Effector CD8-positive, alpha-beta T cell (primary cell): Measurements from ENCODE around the gene EFNA1.

Source experiments
- DNase-seq: peaks from one replicate; lab custom pipeline; 2025; lab: John Stamatoyannopoulos, UW
- total RNA-seq, 4 experiments: gene quantifications; one replicate each; lab custom pipeline; 2026; lab: John Stamatoyannopoulos, UW

Gene EFNA1
- 0 to 0.80 (median 0.24) reads per million in 4 experiments for total RNA-seq

- peak; percentile 34 for DNase-seq
Measured at GRCh38 chr1:155127105-155127966, at the start of gene EFNA1. TSS of gene EFNA1 (plus strand) at chr1:155127876. CDS start at chr1:155127978, 102 bp downstream.

GRCh38 chr1:155078469-155079209 lies 49.0 kb upstream of the EFNA1 start, which contains the start of gene EFNA3:
TSS of gene EFNA3 (plus strand) at chr1:155078837. CDS start at chr1:155078942, 105 bp downstream.
- peak; percentile 56 for DNase-seq

- DNase-seq = no peak
Measured at GRCh38 chr1:155079210-155079486, 48.5 kb upstream of the EFNA1 start.

GRCh38 chr1:155079487-155080311 lies 48.0 kb upstream of the EFNA1 start:
- no peak for DNase-seq

- DNase-seq = no peak
Measured at GRCh38 chr1:155080312-155081228, 47.1 kb upstream of the EFNA1 start.

GRCh38 chr1:155081472-155082300 lies 46.0 kb upstream of the EFNA1 start:
- DNase-seq = no peak

GRCh38 chr1:155082301-155083051 lies 45.2 kb upstream of the EFNA1 start:
- DNase-seq = no peak

GRCh38 chr1:155083052-155083541 lies 44.6 kb upstream of the EFNA1 start:
- DNase-seq = no peak

GRCh38 chr1:155083865-155084721 lies 43.6 kb upstream of the EFNA1 start:
- DNase-seq = no peak

- peak; percentile 81 for DNase-seq
Measured at GRCh38 chr1:155084722-155085503, 42.8 kb upstream of the EFNA1 start.

GRCh38 chr1:155085504-155086127 lies 42.1 kb upstream of the EFNA1 start:
- peak; percentile 56 for DNase-seq

GRCh38 chr1:155086128-155086741 lies 41.4 kb upstream of the EFNA1 start:
- peak; percentile 67 for DNase-seq

- DNase-seq = no peak
Measured at GRCh38 chr1:155086856-155087535, 40.7 kb upstream of the EFNA1 start.

GRCh38 chr1:155091071-155092051 lies 36.3 kb upstream of the EFNA1 start:
- DNase-seq = peak; percentile 76

- DNase-seq = no peak
Measured at GRCh38 chr1:155092131-155092530, 35.5 kb upstream of the EFNA1 start.
